H9 (cell line): ENCODE measurements around the gene DNER. TPM values are rescaled to one million over a fixed set of nuclear protein-coding genes. Genes with fewer than 3 reads are reported as not detected.

ENCODE experiments used
- DNase-seq: peaks from one replicate; pipeline ENCODE4 v3.0.0-alpha.2; 2017
- H2AFZ ChIP-seq: one replicate; pipeline ENCODE4 v1.6.1; 2013; ENCODE audit warnings: mild to moderate bottlenecking, low read length, control low read depth, moderate library complexity
- H2AK5ac ChIP-seq: 2 replicates; pipeline ENCODE4 v1.6.1; 2013; ENCODE audit warnings: low read length, control low read depth, mixed read lengths; ENCODE audit not compliant: insufficient read length
- H2BK120ac ChIP-seq: one replicate; pipeline ENCODE4 v1.6.1; 2013; ENCODE audit warnings: low read depth, mild to moderate bottlenecking, low read length, control low read depth, inconsistent platforms; ENCODE audit not compliant: poor library complexity, severe bottlenecking
- H2BK12ac ChIP-seq: 2 replicates; pipeline ENCODE4 v1.6.1; 2013; ENCODE audit warnings: low read length, control low read depth, mixed read lengths, low read depth; ENCODE audit not compliant: insufficient read length
- H2BK15ac ChIP-seq: 2 replicates; pipeline ENCODE4 v1.6.1; 2013; ENCODE audit warnings: low read depth, low read length, control low read depth
- H2BK20ac ChIP-seq: one replicate; pipeline ENCODE4 v1.6.1; 2013; ENCODE audit warnings: low read depth, mild to moderate bottlenecking, low read length, control low read depth, inconsistent platforms; ENCODE audit not compliant: poor library complexity, severe bottlenecking
- H2BK5ac ChIP-seq: 2 replicates; pipeline ENCODE4 v1.6.1; 2013; ENCODE audit warnings: low read length, control low read depth, mixed read lengths; ENCODE audit not compliant: insufficient read length
- H3K14ac ChIP-seq: 2 replicates; pipeline ENCODE4 v1.6.1; 2013; ENCODE audit warnings: low read length, control low read depth; ENCODE audit not compliant: insufficient read depth
- H3K18ac ChIP-seq: 2 replicates; pipeline ENCODE4 v1.6.1; 2013; ENCODE audit warnings: low read depth, mild to moderate bottlenecking, mixed read lengths, low read length, control low read depth; ENCODE audit not compliant: insufficient read length
- H3K23ac ChIP-seq: 2 replicates; pipeline ENCODE4 v1.6.1; 2013; ENCODE audit warnings: low read length, control low read depth, mixed read lengths, low read depth; ENCODE audit not compliant: insufficient read length
- H3K23me2 ChIP-seq: 2 replicates; pipeline ENCODE4 v1.6.1; 2013; ENCODE audit warnings: low read depth, mild to moderate bottlenecking, mixed read lengths, low read length, control low read depth; ENCODE audit not compliant: insufficient read length, poor library complexity, severe bottlenecking
- H3K27ac ChIP-seq: 2 replicates; pipeline ENCODE4 v1.5.1; 2013; ENCODE audit warnings: low read length, control low read depth, mixed read lengths, low read depth; ENCODE audit not compliant: insufficient read length
- H3K27me3 ChIP-seq: 2 replicates; pipeline ENCODE4 v1.6.1; 2013; ENCODE audit warnings: low read length, control low read depth, inconsistent platforms; ENCODE audit not compliant: insufficient read depth
- H3K4ac ChIP-seq: 2 replicates; pipeline ENCODE4 v1.6.1; 2013; ENCODE audit warnings: low read depth, mild to moderate bottlenecking, control low read depth, inconsistent platforms, low read length, moderate library complexity
- H3K4me1 ChIP-seq: 2 replicates; pipeline ENCODE4 v1.6.1; 2013; ENCODE audit warnings: low read length, control low read depth, inconsistent platforms; ENCODE audit not compliant: insufficient read depth
- H3K4me2 ChIP-seq: 2 replicates; pipeline ENCODE4 v1.6.1; 2013; ENCODE audit warnings: low read length, control low read depth, mixed read lengths; ENCODE audit not compliant: insufficient read length, insufficient read depth
- H3K56ac ChIP-seq: 2 replicates; pipeline ENCODE4 v1.6.1; 2013; ENCODE audit warnings: low read depth, mild to moderate bottlenecking, mixed read lengths, low read length, control low read depth; ENCODE audit not compliant: insufficient read length
- H3K79me1 ChIP-seq: 2 replicates; pipeline ENCODE4 v1.6.1; 2013; ENCODE audit warnings: low read depth, mild to moderate bottlenecking, moderate library complexity, low read length, control low read depth, inconsistent platforms; ENCODE audit not compliant: insufficient read depth, poor library complexity, severe bottlenecking
- H3K79me2 ChIP-seq: 2 replicates; pipeline ENCODE4 v1.6.1; 2013; ENCODE audit warnings: low read length, control low read depth, inconsistent platforms; ENCODE audit not compliant: insufficient read depth
- H3K9ac ChIP-seq: 2 replicates; pipeline ENCODE4 v1.6.1; 2013; ENCODE audit warnings: low read length, control low read depth, mixed read lengths; ENCODE audit not compliant: insufficient read length; ENCODE audit errors: extremely low read depth
- H3K9me3 ChIP-seq: one replicate; pipeline ENCODE4 v1.6.1; 2013; ENCODE audit warnings: low read depth, low read length, inconsistent platforms; ENCODE audit not compliant: control insufficient read depth
- H3T11ph ChIP-seq: one replicate; pipeline ENCODE4 v1.6.1; 2013; ENCODE audit warnings: mild to moderate bottlenecking, low read length, control low read depth, inconsistent platforms
- H4K20me1 ChIP-seq: one replicate; pipeline ENCODE4 v1.6.1; 2013; ENCODE audit not compliant: control insufficient read depth, insufficient read length, insufficient read depth
- H4K5ac ChIP-seq: 2 replicates; pipeline ENCODE4 v1.6.1; 2013; ENCODE audit warnings: low read depth, mild to moderate bottlenecking, mixed read lengths, low read length, control low read depth; ENCODE audit not compliant: insufficient read length
- H4K8ac ChIP-seq: replicated peaks from 2 replicates; pipeline ENCODE4 v1.6.1; 2013; ENCODE audit warnings: low read length, control low read depth, mixed read lengths, low read depth; ENCODE audit not compliant: insufficient read length
- H4K91ac ChIP-seq: 2 replicates; pipeline ENCODE4 v1.6.1; 2013; ENCODE audit warnings: low read depth, mild to moderate bottlenecking, moderate library complexity, mixed read lengths, low read length, control low read depth; ENCODE audit not compliant: insufficient read length
- H3K27ac Mint-ChIP-seq, 3 experiments: 2 replicates in 2 of 3; 3 replicates in 1 of 3; pipeline ENCODE4 v1.8.0; 2020 to 2021; ENCODE audit warnings: mixed read lengths in 3 of 3, mild to moderate bottlenecking in 1 of 3, moderate library complexity in 1 of 3
- H3K27me3 Mint-ChIP-seq: 2 replicates; pipeline ENCODE4 v1.8.0; 2021; ENCODE audit warnings: low read depth, mild to moderate bottlenecking, moderate library complexity, mixed read lengths
- H3K36me3 Mint-ChIP-seq, 3 experiments: 2 replicates in 2 of 3; 3 replicates in 1 of 3; pipeline ENCODE4 v1.8.0; 2020 to 2021; ENCODE audit warnings: low read depth in 3 of 3, mixed read lengths in 3 of 3; ENCODE audit not compliant: insufficient read depth in 1 of 3
- H3K4me1 Mint-ChIP-seq, 2 experiments: 2 replicates each; pipeline ENCODE4 v1.8.0; 2020; ENCODE audit warnings: mixed read lengths in 2 of 2
- H3K4me3 Mint-ChIP-seq, 2 experiments: 2 replicates in 1 of 2; 3 replicates in 1 of 2; pipeline ENCODE4 v1.8.0; 2020 to 2021; ENCODE audit warnings: mild to moderate bottlenecking in 2 of 2, mixed read lengths in 2 of 2, moderate library complexity in 1 of 2
- H3K9me3 Mint-ChIP-seq, 2 experiments: 2 replicates in 1 of 2; 3 replicates in 1 of 2; pipeline ENCODE4 v1.8.0; 2020; ENCODE audit warnings: mild to moderate bottlenecking in 2 of 2, mixed read lengths in 2 of 2, moderate library complexity in 1 of 2
- WGBS: extraction: QIAGEN DNeasy Blood & Tissue Kit; methylation state at CpG from one replicate; pipeline ENCODE4 v1.1.7; 2013; ENCODE audit warnings: missing lambda C conversion rate, low lambda C conversion rate, mixed read lengths; ENCODE audit not compliant: insufficient read length; ENCODE audit errors: extremely low coverage; 5-methylcytosine and 5-hydroxymethylcytosine counted together
- total RNA-seq: library from RNA; stranded (reverse); gene quantifications from 2 replicates; pipeline ENCODE4 v1.2.1, GENCODE V29; 2021
- TF ChIP-seq, protein P1 (sequence below): fragments of 200-600 bp; sonication (generic); conservative IDR thresholded peaks from 3 replicates; pipeline ENCODE4 v1.8.0; 2021; ENCODE audit warnings: antibody characterized with exemption, mild to moderate bottlenecking

The DNER gene
- total RNA-seq, 1 experiment from 2014 or later, result 1.0 TPM

DNA sequence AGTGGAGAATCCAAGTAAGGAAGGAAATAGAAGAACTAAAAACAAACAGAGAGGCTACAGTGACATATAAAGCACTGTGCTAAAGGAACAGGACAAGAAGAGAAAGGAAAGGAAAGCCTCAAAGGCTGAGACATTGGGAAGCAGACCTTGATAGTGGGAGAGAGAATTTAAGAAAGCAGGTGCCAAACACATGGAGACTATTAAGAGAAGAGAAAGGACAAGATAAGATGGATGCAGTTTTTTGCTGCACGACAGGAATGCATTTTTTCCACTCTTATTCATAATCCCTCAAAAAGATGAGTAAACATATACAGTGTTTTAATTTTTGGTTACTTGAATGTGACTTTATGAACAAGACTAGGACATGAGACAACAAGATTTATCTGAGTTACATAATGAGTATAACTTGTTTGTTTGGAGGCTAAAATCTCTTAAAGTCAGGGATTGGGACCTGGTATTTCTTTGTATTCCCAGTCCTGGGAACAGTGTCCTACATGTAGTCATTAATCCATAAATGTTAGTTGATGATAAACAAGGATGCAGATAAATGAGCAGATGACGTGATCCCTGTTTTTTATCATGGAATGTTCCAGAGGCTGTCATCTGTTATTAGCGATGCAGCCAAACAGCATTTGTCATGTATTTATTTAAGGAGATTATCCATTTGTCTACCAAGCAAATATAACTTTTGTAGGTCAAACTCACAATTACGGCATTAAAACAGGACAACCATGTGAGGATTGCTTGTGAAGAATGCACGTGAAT, 141.7 kb downstream of the DNER start:
- Histone ChIP-seq H2BK12ac (no peak overlapping the region), H4K91ac (no peak overlapping the region), H3K4ac (no peak overlapping the region), H3K27ac (no peak overlapping the region), H3K18ac (no peak overlapping the region), H2BK15ac (no peak overlapping the region), H3K23ac (no peak overlapping the region), H2AFZ (no peak overlapping the region), H3K9me3 (no peaks in the 10 kb centered on the region), H2BK120ac (no peak overlapping the region), H3T11ph (no peak overlapping the region), H3K14ac (no peak overlapping the region), H2BK20ac (no peak overlapping the region), H3K23me2 (no peaks in the 10 kb centered on the region), H3K4me1 (no peaks in the 10 kb centered on the region), H3K4me2 (no peak overlapping the region), H3K79me1 (no peaks in the 10 kb centered on the region), H3K56ac (no peak overlapping the region), H3K79me2 (no peaks in the 10 kb centered on the region; the same call in 1 of the 2 replicates), H3K9ac (no peak overlapping the region), H3K27me3 (no peaks in the 10 kb centered on the region), H4K8ac (no peak overlapping the region), H4K20me1 (no peaks in the 10 kb centered on the region), H4K5ac (no peak overlapping the region), H2AK5ac (no peak overlapping the region), H2BK5ac (no peak overlapping the region)
- H3K4me3 Mint-ChIP-seq, result no peak overlapping the region
- no peaks in the 10 kb centered on the region; a peak in 1 of 4 replicates for H3K4me1 Mint-ChIP-seq
- no CpG with 5 or more reads among the region's 5 CpGs for WGBS
- TF ChIP-seq, protein P1, sequence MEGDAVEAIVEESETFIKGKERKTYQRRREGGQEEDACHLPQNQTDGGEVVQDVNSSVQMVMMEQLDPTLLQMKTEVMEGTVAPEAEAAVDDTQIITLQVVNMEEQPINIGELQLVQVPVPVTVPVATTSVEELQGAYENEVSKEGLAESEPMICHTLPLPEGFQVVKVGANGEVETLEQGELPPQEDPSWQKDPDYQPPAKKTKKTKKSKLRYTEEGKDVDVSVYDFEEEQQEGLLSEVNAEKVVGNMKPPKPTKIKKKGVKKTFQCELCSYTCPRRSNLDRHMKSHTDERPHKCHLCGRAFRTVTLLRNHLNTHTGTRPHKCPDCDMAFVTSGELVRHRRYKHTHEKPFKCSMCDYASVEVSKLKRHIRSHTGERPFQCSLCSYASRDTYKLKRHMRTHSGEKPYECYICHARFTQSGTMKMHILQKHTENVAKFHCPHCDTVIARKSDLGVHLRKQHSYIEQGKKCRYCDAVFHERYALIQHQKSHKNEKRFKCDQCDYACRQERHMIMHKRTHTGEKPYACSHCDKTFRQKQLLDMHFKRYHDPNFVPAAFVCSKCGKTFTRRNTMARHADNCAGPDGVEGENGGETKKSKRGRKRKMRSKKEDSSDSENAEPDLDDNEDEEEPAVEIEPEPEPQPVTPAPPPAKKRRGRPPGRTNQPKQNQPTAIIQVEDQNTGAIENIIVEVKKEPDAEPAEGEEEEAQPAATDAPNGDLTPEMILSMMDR, result no peak
- no peaks in the 10 kb centered on the region for H3K36me3 Mint-ChIP-seq
- no peaks in the 10 kb centered on the region for H3K9me3 Mint-ChIP-seq
- no peak overlapping the region for H3K27ac Mint-ChIP-seq
- H3K27me3 Mint-ChIP-seq, result no peaks in the 10 kb centered on the region
- DNase-seq, result no peak
